Ammon's horn (tissue), 1 donor: ENCODE results near the gene TNFSF13B.
A peak's percentile ranks its signal among the peaks of the same experiment; 100 is the strongest.
"Not testable (repeated sequence)": the region's sequence is repeated elsewhere in the genome, so short reads cannot be mapped to it uniquely, and the experiment has no call there.

Experiments
- DNase-seq: peaks from one replicate; pipeline ENCODE4 v3.0.0-alpha.2; 2016; ENCODE audit warnings: low spot score

The TNFSF13B gene

GRCh38 chr13:108281901-108282300, 12.4 kb downstream of the TNFSF13B start:
- no peak for DNase-seq

GRCh38 chr13:108283110-108283509, 13.6 kb downstream of the TNFSF13B start:
- DNase-seq: no peak

GRCh38 chr13:108288741-108289140, 19.2 kb downstream of the TNFSF13B start:
- DNase-seq: no peak

- peak; percentile 24 for DNase-seq
Observed at GRCh38 chr13:108289819-108290218, 20.3 kb downstream of the TNFSF13B start.

- no peak for DNase-seq
Observed at GRCh38 chr13:108297114-108297513, 27.6 kb downstream of the TNFSF13B start.

- no peak for DNase-seq
Observed at GRCh38 chr13:108302279-108302678, 32.8 kb downstream of the TNFSF13B start.

- no peak for DNase-seq
Observed at GRCh38 chr13:108304170-108305016, 34.9 kb downstream of the TNFSF13B start.

GRCh38 chr13:108305655-108306054, 36.1 kb downstream of the TNFSF13B start:
- DNase-seq: no peak

- DNase-seq: no peak
Observed at GRCh38 chr13:108306860-108307259, 37.3 kb downstream of the TNFSF13B start.

- DNase-seq: not testable (repeated sequence)
Observed at GRCh38 chr13:108311596-108311995, 42.1 kb downstream of the TNFSF13B start.

- DNase-seq: no peak
Observed at GRCh38 chr13:108313382-108313781, 43.9 kb downstream of the TNFSF13B start.

GRCh38 chr13:108315273-108315672, 45.8 kb downstream of the TNFSF13B start:
- no peak for DNase-seq

GRCh38 chr13:108315991-108316390, 46.5 kb downstream of the TNFSF13B start:
- no peak for DNase-seq

GRCh38 chr13:108316413-108316812, 46.9 kb downstream of the TNFSF13B start:
- DNase-seq: no peak

- peak; percentile 62 for DNase-seq
Observed at GRCh38 chr13:108322206-108322824, 52.8 kb downstream of the TNFSF13B start.

- no peak for DNase-seq
Observed at GRCh38 chr13:108323031-108323430, 53.5 kb downstream of the TNFSF13B start.

- DNase-seq: no peak
Observed at GRCh38 chr13:108325863-108326262, 56.3 kb downstream of the TNFSF13B start.

- no peak for DNase-seq
Observed at GRCh38 chr13:108326309-108326708, 56.8 kb downstream of the TNFSF13B start.

- DNase-seq: no peak
Observed at GRCh38 chr13:108328848-108329247, 59.3 kb downstream of the TNFSF13B start.

GRCh38 chr13:108332791-108333190, 63.3 kb downstream of the TNFSF13B start:
- DNase-seq: no peak

- peak; percentile 79 for DNase-seq
Observed at GRCh38 chr13:108342369-108343289, 73.1 kb downstream of the TNFSF13B start.

- DNase-seq: no peak
Observed at GRCh38 chr13:108345016-108345415, 75.5 kb downstream of the TNFSF13B start.
